ENCODE data around the gene PTGR3.

Gene PTGR3

DNA sequence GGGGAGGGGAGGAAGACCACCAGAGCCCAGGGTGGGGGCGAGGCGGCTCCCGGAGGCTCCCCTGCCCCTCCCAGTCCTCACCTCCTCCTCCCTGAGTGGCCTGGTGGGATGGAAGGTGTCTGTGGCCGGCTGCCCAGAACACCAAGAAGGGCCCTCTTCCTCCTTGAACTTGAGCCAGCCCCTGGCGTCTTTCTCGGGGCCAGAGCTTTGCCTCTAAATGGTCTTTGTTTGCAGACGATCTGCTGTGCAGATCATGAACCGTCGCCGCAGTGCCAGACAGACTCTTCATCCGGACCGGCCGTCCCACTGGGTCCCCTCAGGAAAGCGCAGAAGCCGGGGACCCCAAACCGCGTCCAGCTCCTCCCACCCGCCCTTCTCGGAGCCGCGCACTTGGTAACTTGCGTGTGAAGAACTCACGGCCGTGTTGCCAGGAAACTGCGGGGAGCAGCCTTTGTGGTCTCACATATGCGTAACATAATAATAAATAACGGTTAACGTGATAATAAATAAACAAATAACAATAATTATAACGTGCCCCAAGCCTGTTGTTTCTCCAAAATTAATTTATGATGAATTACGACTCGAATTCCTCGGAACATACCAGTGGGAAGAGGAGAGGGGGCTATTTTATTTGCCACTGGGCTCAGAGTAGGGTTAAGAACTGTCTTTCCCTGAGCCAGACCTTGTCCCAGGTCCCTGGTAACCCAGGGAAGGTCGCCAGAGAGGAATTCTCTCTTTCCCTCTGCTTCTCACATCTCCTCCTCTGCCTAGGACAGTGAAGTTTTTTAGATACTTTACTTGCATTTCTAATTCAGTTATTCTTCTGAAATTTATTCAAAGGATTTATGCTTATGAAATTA, 41.0 kb downstream of the PTGR3 start:
- no peak for DNase-seq

DNA sequence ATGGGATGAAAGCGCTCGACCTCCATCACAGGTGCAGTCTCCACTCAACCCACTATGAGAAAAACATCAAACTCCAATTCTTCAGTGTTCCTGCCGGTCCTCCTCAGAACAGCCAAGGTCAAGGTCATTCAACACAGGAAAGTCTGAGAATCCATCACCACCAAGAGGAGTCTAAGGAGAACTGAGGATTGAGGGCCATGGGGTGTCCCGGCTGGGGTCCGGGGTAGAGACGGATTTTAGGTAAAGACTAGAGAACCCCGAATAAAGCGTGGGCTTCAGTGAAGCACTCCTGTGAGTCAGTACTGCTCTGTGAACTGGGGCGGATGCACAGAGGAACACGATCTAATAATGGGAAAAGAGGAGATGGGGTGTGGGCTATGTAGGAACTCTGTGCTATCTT, 41.8 kb downstream of the PTGR3 start:
- DNase-seq, result no peak

DNA sequence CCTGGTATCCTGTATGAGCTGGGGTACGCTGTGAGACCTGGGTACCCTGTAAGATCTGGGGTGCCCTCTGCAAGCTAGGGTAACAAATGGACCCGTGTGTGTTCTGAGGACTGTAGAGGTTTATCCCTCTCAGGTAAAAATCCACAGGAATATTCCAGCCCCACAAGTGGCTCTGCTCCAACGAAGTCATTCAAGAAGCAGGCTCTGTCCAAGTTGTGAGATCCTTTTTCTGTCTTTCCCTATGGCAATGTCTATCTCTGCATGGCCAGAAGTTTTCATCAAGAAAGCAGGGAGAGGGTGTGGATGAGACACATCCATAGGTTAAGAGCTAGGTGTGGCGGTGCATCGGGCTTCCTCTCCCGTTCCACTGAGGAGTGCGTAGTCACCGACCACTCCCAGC, 43.0 kb downstream of the PTGR3 start:
- DNase-seq, result no peak

DNA sequence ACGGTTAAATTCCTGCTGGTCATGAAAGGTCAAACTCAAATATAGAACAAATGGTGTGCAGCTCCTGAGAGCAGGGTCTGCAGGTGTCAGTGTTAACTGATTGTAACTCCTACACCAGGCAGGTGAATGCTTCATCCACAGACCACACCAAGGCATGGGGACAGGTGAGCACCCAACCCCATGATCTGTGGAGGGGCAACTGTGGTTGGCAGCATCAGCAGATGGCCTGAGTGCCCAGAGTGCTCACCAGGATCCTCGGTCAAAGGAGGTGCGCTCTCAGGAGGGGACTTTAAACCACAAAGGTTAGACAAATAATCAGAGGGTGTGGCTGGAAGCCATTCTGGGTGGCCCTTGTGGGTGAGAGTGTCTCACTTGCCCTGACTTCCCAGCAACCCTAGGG, 44.5 kb downstream of the PTGR3 start:
- DNase-seq, result no peak

DNA sequence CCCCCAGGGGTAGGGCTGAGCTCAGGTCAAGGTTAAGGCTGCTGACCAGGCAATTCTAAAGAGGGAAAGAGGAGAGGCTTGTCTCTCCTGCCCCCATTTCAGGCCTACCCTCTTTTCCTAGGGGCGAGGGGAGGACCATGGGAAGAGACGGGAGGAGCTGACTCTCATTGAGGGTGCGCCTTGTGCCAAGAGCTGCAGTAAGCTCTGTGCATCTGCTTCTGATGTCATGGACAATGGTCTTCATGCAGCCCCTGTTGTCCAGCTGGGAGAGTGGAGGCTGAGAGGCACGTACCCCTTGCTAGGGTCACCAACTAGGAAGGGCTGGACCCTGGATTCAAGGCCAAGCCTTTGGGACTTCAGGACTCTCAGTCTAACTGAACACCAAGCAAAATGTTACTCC, 45.2 kb downstream of the PTGR3 start:
- DNase-seq, result no peak

DNA sequence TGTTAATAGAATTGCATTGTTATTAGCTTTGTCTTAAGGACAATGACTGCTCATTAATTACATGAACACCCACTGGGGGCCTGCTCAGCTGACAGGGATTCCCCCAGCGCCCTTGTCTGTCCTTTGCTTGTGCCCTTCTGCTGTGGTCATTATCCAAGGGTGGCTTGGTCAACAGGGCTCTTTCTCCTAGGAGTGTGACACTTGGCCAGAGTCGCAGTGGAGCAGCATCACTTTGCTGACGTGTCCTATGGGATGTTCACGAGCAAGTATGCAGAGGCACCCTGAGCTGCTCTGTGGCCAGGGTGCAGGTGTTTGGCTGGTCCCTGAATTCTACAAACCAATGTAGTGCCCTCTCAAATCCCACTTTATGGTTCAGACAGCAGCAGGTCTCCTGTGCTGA, 46.0 kb downstream of the PTGR3 start:
- DNase-seq, result no peak

DNA sequence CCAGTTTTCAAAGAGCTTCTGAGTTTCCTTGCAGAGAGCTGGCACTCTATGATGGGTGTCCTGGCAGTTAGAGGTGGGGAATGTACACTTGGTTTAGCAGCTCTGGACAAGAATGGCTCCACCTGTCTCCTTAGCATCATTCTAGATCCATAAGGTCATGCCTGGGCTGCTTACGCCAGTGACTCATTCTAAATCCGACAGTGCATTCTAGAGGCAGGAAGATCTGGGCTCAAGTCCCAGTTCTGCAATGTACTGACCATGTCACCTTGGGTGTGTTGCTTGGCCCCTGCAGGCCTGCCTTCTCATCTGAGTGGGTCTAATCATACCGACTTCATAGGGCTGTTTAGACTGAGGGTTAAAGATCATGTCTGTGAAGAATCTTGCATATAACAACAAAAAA, 46.5 kb downstream of the PTGR3 start:
- DNase-seq, result no peak

DNA sequence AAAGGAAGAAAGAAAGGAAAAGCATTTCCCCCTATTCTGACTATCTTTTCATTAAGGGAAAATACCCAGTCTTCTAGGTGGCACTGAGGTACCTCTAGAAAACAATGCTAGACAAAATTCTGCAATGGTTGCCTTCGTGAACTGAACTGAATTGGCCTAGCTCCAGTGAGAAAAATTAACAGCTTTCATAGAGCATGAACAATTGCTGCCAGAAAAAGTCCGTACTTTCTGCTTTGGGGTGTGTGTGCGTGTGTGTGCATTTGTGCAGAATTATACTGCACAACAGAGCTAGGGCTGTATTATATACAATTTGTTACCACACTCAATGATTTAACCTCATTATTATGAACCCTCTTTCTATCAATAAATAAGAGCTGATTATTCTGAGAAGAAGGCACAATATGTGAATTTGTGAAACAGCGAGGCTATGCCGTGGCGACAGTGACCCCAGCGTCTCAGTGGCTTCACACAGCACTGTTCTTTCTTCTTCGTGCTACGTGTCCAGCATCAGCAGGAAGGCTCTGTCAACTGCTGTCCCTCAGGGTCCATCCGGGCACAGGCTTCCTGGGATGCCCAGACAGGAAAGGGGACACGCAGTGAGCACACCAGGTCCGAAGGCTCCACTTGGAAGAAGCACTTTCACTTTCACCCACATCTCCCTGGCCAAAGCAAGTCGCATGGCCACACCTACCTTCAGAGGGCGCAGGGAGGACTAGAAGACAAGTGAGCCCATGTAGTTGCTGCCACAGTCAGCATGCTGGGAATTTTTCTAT, 47.5 kb downstream of the PTGR3 start:
- peak; percentile 13 for DNase-seq

DNA sequence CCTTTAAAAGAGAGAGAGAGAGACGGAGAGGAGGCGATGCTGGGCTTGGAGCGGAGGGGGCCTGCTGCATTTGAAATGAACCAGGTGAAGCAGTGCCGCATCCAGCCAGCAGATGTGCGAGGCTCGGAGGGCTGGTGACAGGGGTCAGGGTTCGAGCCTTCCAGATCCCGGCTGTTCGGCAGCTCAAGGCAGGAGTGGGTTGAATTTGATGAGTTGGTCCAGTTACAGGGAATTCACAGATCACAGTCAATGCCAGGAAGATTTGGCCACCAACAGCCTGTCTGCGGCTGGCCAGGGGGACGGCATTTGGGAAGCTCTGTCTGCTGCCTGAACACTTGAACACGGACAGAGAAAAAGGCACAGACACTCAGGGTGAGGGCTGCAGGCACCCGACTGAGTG, 48.6 kb downstream of the PTGR3 start:
- DNase-seq, result no peak

DNA sequence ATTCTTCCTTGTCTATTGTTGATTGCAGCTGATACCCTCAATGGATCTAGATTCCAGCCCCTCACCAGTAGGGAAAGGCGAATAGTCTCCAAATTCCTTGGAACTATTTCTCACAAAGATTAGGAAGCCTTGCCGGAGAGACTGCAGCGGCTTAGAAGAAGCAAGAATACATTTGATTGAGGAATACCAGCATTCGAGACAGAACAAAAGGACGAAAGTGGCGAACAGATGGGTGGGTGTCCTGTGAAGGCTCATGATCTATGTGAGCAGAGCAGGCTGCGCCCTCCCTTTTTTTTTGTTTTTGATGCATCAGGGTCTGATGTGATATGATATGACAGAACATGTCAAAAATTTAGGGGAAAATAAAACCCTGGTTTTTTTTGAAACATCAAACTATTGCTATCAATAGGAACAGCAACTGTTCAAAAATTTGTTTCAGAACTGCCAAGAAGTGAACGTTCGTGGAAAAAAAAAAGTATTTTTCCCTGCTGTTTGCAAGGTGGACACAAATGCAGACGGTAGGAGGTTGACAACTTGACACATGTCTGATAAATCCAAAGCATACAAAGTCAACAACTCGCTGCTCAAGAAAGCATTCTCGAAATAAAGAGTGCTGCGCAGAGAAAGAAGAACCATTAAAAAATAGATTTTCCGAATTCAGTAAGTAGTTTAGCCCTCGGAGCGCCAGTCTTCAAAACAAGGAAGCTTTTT, 49.1 kb downstream of the PTGR3 start:
- no peak for DNase-seq

DNA sequence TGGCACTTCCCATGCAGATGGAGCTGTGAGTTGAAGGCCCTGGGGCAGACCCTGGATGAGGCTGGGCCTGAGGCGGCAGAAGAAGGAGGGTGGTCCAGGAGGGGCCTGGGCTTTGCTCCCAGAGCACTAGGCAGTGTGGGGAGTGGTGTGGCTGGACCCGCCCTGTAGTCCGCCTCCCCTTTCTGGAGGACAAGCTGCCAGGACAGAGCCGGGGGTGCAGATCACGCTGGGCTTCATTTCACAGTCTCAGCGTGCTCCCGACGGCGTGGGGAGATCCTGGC, 49.8 kb downstream of the PTGR3 start:
- DNase-seq, result no peak
